H1 (cell line): Measurements from ENCODE around the gene PDHX. TPM values are rescaled to one million over a fixed set of nuclear protein-coding genes. Genes with fewer than 3 reads are reported as not detected.

Source experiments
- CTCF ChIA-PET: fragments of 300-600 bp; sonication (Branson Sonifier 250); formaldehyde crosslinking; loops from one replicate; lab custom pipeline; 2021; ENCODE audit not compliant: partially characterized antibody; lab: Charles Lee
- POLR2A ChIA-PET: fragments of 300-600 bp; sonication (Branson Sonifier 250); formaldehyde crosslinking; loops from one replicate; lab custom pipeline; 2021; ENCODE audit warnings: inconsistent platforms; ENCODE audit not compliant: partially characterized antibody; lab: Charles Lee
- DNase-seq, 2 experiments: peaks; one replicate each; pipeline versions ENCODE4 v3.0.0 to v3.0.0-alpha.2; 2010 to 2022; ENCODE audit warnings: low spot score in 2 of 2, low read depth in 1 of 2, mixed read lengths in 1 of 2
- FAIRE-seq: peaks from 2 replicates; lab custom pipeline; 2011; peaks lifted over from hg19 to GRCh38; lab: Jason Lieb, UNC
- H2AFZ ChIP-seq: 2 replicates; pipeline ENCODE4 v1.8.1; 2012; ENCODE audit warnings: low read length, inconsistent platforms
- H2AK5ac ChIP-seq: 2 replicates; pipeline ENCODE4 v1.6.1; 2013; ENCODE audit warnings: low read depth, low read length
- H2BK120ac ChIP-seq: replicated peaks from 2 replicates; pipeline ENCODE3; 2013; ENCODE audit warnings: low read depth, low read length, inconsistent platforms
- H2BK12ac ChIP-seq: 2 replicates; pipeline ENCODE4 v1.6.1; 2013; ENCODE audit warnings: low read depth, low read length
- H2BK15ac ChIP-seq: 2 replicates; pipeline ENCODE4 v1.6.1; 2013; ENCODE audit warnings: low read length
- H2BK20ac ChIP-seq: 2 replicates; pipeline ENCODE4 v1.6.1; 2013; ENCODE audit warnings: low read length
- H2BK5ac ChIP-seq: 2 replicates; pipeline ENCODE4 v1.6.1; 2013; ENCODE audit warnings: low read depth, low read length
- H3K14ac ChIP-seq: 2 replicates; pipeline ENCODE4 v1.6.1; 2013; ENCODE audit warnings: inconsistent platforms; ENCODE audit not compliant: insufficient read length
- H3K18ac ChIP-seq: 2 replicates; pipeline ENCODE4 v1.6.1; 2013; ENCODE audit warnings: low read length; ENCODE audit errors: extremely low read depth
- H3K23ac ChIP-seq: 2 replicates; pipeline ENCODE4 v1.6.1; 2013; ENCODE audit warnings: inconsistent platforms; ENCODE audit not compliant: insufficient read length
- H3K23me2 ChIP-seq: 2 replicates; pipeline ENCODE4 v1.6.1; 2013; ENCODE audit warnings: low read depth, low read length
- H3K27ac ChIP-seq: 2 replicates; pipeline ENCODE4 v1.6.1; 2011; ENCODE audit warnings: low read depth, low read length, inconsistent platforms
- H3K27me3 ChIP-seq, 4 experiments: replicated peaks in 1 of 4; 1 replicate in 1 of 4; 2 replicates in 3 of 4; pipeline versions ENCODE4 v1.6.1 to v1.8.1; 2011 to 2013; ENCODE audit warnings: low read length in 3 of 4, mild to moderate bottlenecking in 3 of 4, inconsistent platforms in 2 of 4, mixed read lengths in 2 of 4, moderate library complexity in 1 of 4; ENCODE audit not compliant: control insufficient read depth in 3 of 4, insufficient read depth in 3 of 4; ENCODE audit errors: extremely low read depth in 1 of 4
- H3K36me3 ChIP-seq, 4 experiments: 2 replicates each; pipeline versions ENCODE4 v1.6.1 to v1.8.1; 2011 to 2013; ENCODE audit warnings: mild to moderate bottlenecking in 4 of 4, low read length in 3 of 4, moderate library complexity in 2 of 4, control low read depth in 1 of 4, inconsistent platforms in 1 of 4; ENCODE audit not compliant: insufficient read depth in 4 of 4, control insufficient read depth in 2 of 4
- H3K4ac ChIP-seq: replicated peaks from 2 replicates; pipeline ENCODE3; 2013; ENCODE audit warnings: low read length, low read depth, mixed read lengths, inconsistent platforms; ENCODE audit not compliant: insufficient read length
- H3K4me1 ChIP-seq, 4 experiments: replicated peaks in 1 of 4; 1 replicate in 1 of 4; 2 replicates in 3 of 4; pipeline versions ENCODE4 v1.6.1 to v1.8.1; 2011 to 2013; ENCODE audit warnings: low read length in 3 of 4, inconsistent platforms in 2 of 4, mixed read lengths in 1 of 4; ENCODE audit not compliant: insufficient read depth in 4 of 4, control insufficient read depth in 3 of 4
- H3K4me2 ChIP-seq, 2 experiments: 2 replicates each; pipeline versions ENCODE4 v1.6.1 to v1.8.1; 2011 to 2013; ENCODE audit warnings: low read depth in 2 of 2, low read length in 2 of 2, control low read depth in 1 of 2, inconsistent platforms in 1 of 2, mild to moderate bottlenecking in 1 of 2; ENCODE audit not compliant: insufficient read depth in 1 of 2
- H3K4me3 ChIP-seq, 4 experiments: fragments of 200-600, 300-600 bp in 1 of 4; sonication (generic), shearing (Covaris generic), sonication (Bioruptor Twin) in 1 of 4; 2 replicates each; pipeline versions ENCODE4 v1.5.1 to v1.8.1; 2011 to 2016; ENCODE audit warnings: low read length in 4 of 4, low read depth in 3 of 4, control low read depth in 2 of 4, inconsistent platforms in 2 of 4, mild to moderate bottlenecking in 2 of 4, mixed read lengths in 1 of 4, moderate library complexity in 1 of 4; ENCODE audit not compliant: insufficient read depth in 2 of 4; ENCODE audit errors: extremely low read depth in 1 of 4
- H3K56ac ChIP-seq: replicated peaks from 2 replicates; pipeline ENCODE3; 2013; ENCODE audit warnings: low read depth, mild to moderate bottlenecking, mixed read lengths, low read length, inconsistent platforms; ENCODE audit not compliant: insufficient read length
- H3K79me1 ChIP-seq: 2 replicates; pipeline ENCODE4 v1.6.1; 2013; ENCODE audit warnings: low read depth, low read length, control low read depth
- H3K79me2 ChIP-seq, 2 experiments: 2 replicates each; pipeline versions ENCODE4 v1.6.1 to v1.8.1; 2012 to 2013; ENCODE audit warnings: low read length in 2 of 2, mild to moderate bottlenecking in 2 of 2, inconsistent platforms in 1 of 2; ENCODE audit not compliant: insufficient read depth in 2 of 2, control insufficient read depth in 1 of 2
- H3K9ac ChIP-seq, 4 experiments: replicated peaks in 1 of 4; 1 replicate in 1 of 4; 2 replicates in 3 of 4; pipeline versions ENCODE4 v1.6.1 to v1.8.1; 2011 to 2013; ENCODE audit warnings: low read depth in 3 of 4, low read length in 3 of 4, control low read depth in 2 of 4, mild to moderate bottlenecking in 2 of 4, moderate library complexity in 2 of 4, inconsistent platforms in 1 of 4; ENCODE audit errors: extremely low read depth in 1 of 4
- H3K9me3 ChIP-seq, 2 experiments: 2 replicates each; pipeline versions ENCODE4 v1.6.1 to v1.8.1; 2012 to 2013; ENCODE audit warnings: mild to moderate bottlenecking in 2 of 2, moderate library complexity in 2 of 2, control low read depth in 1 of 2, inconsistent platforms in 1 of 2, low read depth in 1 of 2, low read length in 1 of 2, mixed read lengths in 1 of 2; ENCODE audit not compliant: insufficient read depth in 2 of 2
- H4K20me1 ChIP-seq, 2 experiments: replicated peaks in 1 of 2; 2 replicates each; pipeline versions ENCODE3 to v1.8.1; 2011 to 2013; ENCODE audit warnings: inconsistent platforms in 2 of 2, low read length in 2 of 2, mild to moderate bottlenecking in 1 of 2; ENCODE audit not compliant: insufficient read depth in 2 of 2, control insufficient read depth in 1 of 2
- H4K5ac ChIP-seq: 2 replicates; pipeline ENCODE4 v1.6.1; 2013; ENCODE audit warnings: low read length, low read depth, mixed read lengths, inconsistent platforms; ENCODE audit not compliant: insufficient read length
- H4K8ac ChIP-seq: 2 replicates; pipeline ENCODE4 v1.8.0; 2013; ENCODE audit warnings: mild to moderate bottlenecking, moderate library complexity, low read length, inconsistent platforms; ENCODE audit not compliant: insufficient read depth; ENCODE audit errors: extremely low read depth
- H4K91ac ChIP-seq: replicated peaks from 2 replicates; pipeline ENCODE3; 2013; ENCODE audit warnings: low read length, mixed read lengths, inconsistent platforms; ENCODE audit not compliant: insufficient read length
- BACH1 ChIP-seq: IDR thresholded peaks from 2 replicates; pipeline ENCODE4 v1.6.1; 2012; ENCODE audit warnings: low read length, improper control_type of control experiment
- BCL11A ChIP-seq, 2 experiments: IDR thresholded peaks; one replicate each; pipeline ENCODE4 v1.6.1; 2011; ENCODE audit warnings: low read depth in 2 of 2, low read length in 2 of 2, mild to moderate bottlenecking in 2 of 2
- CHD1 ChIP-seq: IDR thresholded peaks from 2 replicates; pipeline ENCODE4 v1.6.1; 2012; ENCODE audit warnings: low read depth, low read length, improper control_type of control experiment
- EGR1 ChIP-seq: IDR thresholded peaks from 2 replicates; pipeline ENCODE4 v1.6.1; 2011; ENCODE audit warnings: low read depth, low read length, borderline replicate concordance
- GABPA ChIP-seq: IDR thresholded peaks from 2 replicates; pipeline ENCODE4 v1.6.1; 2011; ENCODE audit warnings: mild to moderate bottlenecking, low read length, moderate library complexity, borderline replicate concordance; ENCODE audit not compliant: insufficient read depth
- NANOG ChIP-seq: IDR thresholded peaks from 2 replicates; pipeline ENCODE4 v1.6.1; 2011; ENCODE audit warnings: low read length, low read depth, mild to moderate bottlenecking, inconsistent platforms; ENCODE audit not compliant: insufficient read depth, poor library complexity, severe bottlenecking
- PHF8 ChIP-seq: fragments of 200-600 bp; sonication (generic); conservative IDR thresholded peaks from 2 replicates; pipeline ENCODE4 v1.7.1; 2012; ENCODE audit warnings: low read depth, mild to moderate bottlenecking, inconsistent platforms, low read length, moderate library complexity
- POU5F1 ChIP-seq: IDR thresholded peaks from 2 replicates; pipeline ENCODE4 v1.6.1; 2011; ENCODE audit warnings: low read depth, mild to moderate bottlenecking, low read length, moderate library complexity
- RFX5 ChIP-seq: IDR thresholded peaks from 2 replicates; pipeline ENCODE4 v1.6.1; 2011; ENCODE audit warnings: low read depth, low read length, improper control_type of control experiment, borderline replicate concordance
- SIX5 ChIP-seq: IDR thresholded peaks from 2 replicates; pipeline ENCODE4 v1.6.1; 2011; ENCODE audit warnings: mild to moderate bottlenecking, low read depth, low read length
- SP2 ChIP-seq: IDR thresholded peaks from 2 replicates; pipeline ENCODE4 v1.6.1; 2012; ENCODE audit warnings: mild to moderate bottlenecking, low read length, inconsistent platforms
- SRF ChIP-seq: IDR thresholded peaks from 2 replicates; pipeline ENCODE4 v1.6.1; 2011; ENCODE audit warnings: mild to moderate bottlenecking, low read depth, low read length, moderate library complexity
- TCF12 ChIP-seq: IDR thresholded peaks from 2 replicates; pipeline ENCODE4 v1.6.1; 2011; ENCODE audit warnings: low read depth, mild to moderate bottlenecking, low read length
- TEAD4 ChIP-seq: IDR thresholded peaks from 2 replicates; pipeline ENCODE4 v1.6.1; 2012; ENCODE audit warnings: low read depth, low read length, inconsistent platforms, mixed read lengths
- YY1 ChIP-seq: IDR thresholded peaks from 2 replicates; pipeline ENCODE4 v1.6.1; 2011; ENCODE audit warnings: low read depth, mild to moderate bottlenecking, low read length
- WGBS, 2 experiments: shearing (Covaris generic) in 1 of 2; methylation state at CpG; one replicate each; pipeline versions ENCODE4 v1.1.6 to v1.1.7; 2013 to 2015; ENCODE audit warnings: low lambda C conversion rate in 2 of 2, mixed read lengths in 2 of 2, inconsistent platforms in 1 of 2, low coverage in 1 of 2, missing lambda C conversion rate in 1 of 2; ENCODE audit not compliant: insufficient replicate concordance in 2 of 2, insufficient coverage in 1 of 2, insufficient read length in 1 of 2; ENCODE audit errors: extremely low coverage in 1 of 2, missing lambda C conversion rate in 1 of 2; 5-methylcytosine and 5-hydroxymethylcytosine counted together
- polyA plus RNA-seq, 7 experiments: library from polyadenylated mRNA; depleted of rRNA in 3 of 7; stranded (reverse) in 5 of 7; unstranded in 2 of 7; fragments of >200 nt in 5 of 7; fragments of 200-250 nt in 2 of 7; gene quantifications; 1 replicate in 5 of 7; 2 replicates in 1 of 7; 4 replicates in 1 of 7; pipeline versions ENCODE4 v1.2.1 to v1.2.3, GENCODE V29; 2011 to 2013; ENCODE audit warnings: missing spikeins in 2 of 7, mixed read lengths in 2 of 7
- total RNA-seq: library from RNA; stranded (reverse); fragmentation: NEBNext Ultra II Directional; extraction: Animal tissue kit (Norgen Biotek cat#: 25700); gene quantifications from 2 replicates; pipeline ENCODE4 v1.2.1, GENCODE V29; 2021

The PDHX gene
- total and polyA plus RNA-seq, 2 of the 8 experiments (the other 6 are each of a cell fraction or from before 2014, with no cell fraction given), result 12.4 to 51.9 TPM

DNA sequence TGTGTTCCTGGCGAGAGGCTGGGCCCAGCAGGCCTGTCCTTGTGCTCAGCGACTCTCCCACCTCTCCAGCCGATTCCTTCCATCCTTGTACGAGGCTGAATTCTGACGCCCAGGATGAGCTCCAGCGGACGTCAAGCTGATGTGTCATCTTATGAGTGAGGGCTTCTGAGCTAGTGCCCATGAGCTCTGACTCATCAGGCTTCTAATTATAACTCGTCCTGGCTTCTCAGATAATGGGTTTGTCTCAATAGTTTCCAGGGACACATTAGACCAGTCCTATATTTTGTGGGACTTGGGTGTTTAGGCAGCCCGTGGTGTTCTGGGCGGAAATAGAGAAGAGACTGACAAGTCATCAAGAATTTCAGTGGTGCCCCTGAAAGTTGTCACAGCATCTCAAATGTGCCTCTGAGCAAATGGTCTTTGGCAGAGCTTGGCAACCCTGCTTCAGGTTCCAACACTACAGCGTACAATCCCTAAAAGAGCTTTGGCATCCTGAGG, 114.3 kb downstream of the PDHX start:
- Histone ChIP-seq H3K23me2 (no peaks in the 10 kb centered on the region), H3K56ac (no peak overlapping the region), H4K20me1 (no peaks in the 10 kb centered on the region), H3K18ac (no peak overlapping the region), H3K79me1 (no peaks in the 10 kb centered on the region), H2BK15ac (no peak overlapping the region), H3K4me3 (no peak overlapping the region), H3K4me1 (peaks cover 0 to 2% (median 0%) of the 10 kb centered on the region in 4 experiments; a peak in 1 of 7 replicates), H3K79me2 (no peaks in the 10 kb centered on the region), H4K91ac (no peak overlapping the region), H3K4me2 (no peak overlapping the region), H2BK12ac (no peak overlapping the region), H3K23ac (no peak overlapping the region), H2BK20ac (no peak overlapping the region), H3K9me3 (no peaks in the 10 kb centered on the region), H2BK5ac (no peak overlapping the region), H3K14ac (no peak overlapping the region), H3K9ac (no peak overlapping the region), H4K5ac (no peak overlapping the region), H3K27me3 (peaks cover 0 to 1% (median 0%) of the 10 kb centered on the region in 4 experiments; a peak in 1 of 7 replicates), H2AK5ac (no peak overlapping the region), H2AFZ (no peak overlapping the region), H2BK120ac (no peak overlapping the region), H3K4ac (no peak overlapping the region), H4K8ac (no peak overlapping the region), H3K27ac (no peak overlapping the region), H3K36me3 (no peaks in the 10 kb centered on the region)
- no peak for TF ChIP-seq SRF
- no peak for TF ChIP-seq BCL11A (IDR thresholded peaks at IDR 0.05; ENCODE audit: low read depth in 2 of 2, low read length in 2 of 2)
- TF ChIP-seq POU5F1, result no peak
- no peak for TF ChIP-seq TEAD4
- TF ChIP-seq TCF12, result no peak
- TF ChIP-seq CHD1, result no peak
- no peak for TF ChIP-seq SP2
- TF ChIP-seq NANOG, result no peak
- no peak for TF ChIP-seq YY1
- no peak for TF ChIP-seq EGR1
- TF ChIP-seq PHF8, result no peak
- no peak for TF ChIP-seq SIX5
- no peak for TF ChIP-seq BACH1
- no peak for TF ChIP-seq GABPA
- TF ChIP-seq RFX5, result no peak
- POLR2A ChIA-PET, result no interaction called here
- FAIRE-seq (no peak), DNase-seq (no peak)
- 91% methylated on average over 11 of the region's 11 CpGs; no CpG with 5 or more reads in 1 of the 2 experiments for WGBS, 2 experiments
- CTCF ChIA-PET, result interaction anchor here (0.6 to 1.8 kb wide), 5 partner anchors 10 to 67 kb away, joined by 3 to 6 read pairs (median 3); no protein-coding TSS in a partner anchor
